Measurements from ENCODE around the gene TSPAN11. TPM values are rescaled to one million over a fixed set of nuclear protein-coding genes. Genes with fewer than 3 reads are reported as not detected.

TSPAN11 gene
- total and polyA plus RNA-seq, 4 donors = 0.13 to 1.2 (median 0.44) TPM

GRCh38 chr12:30978639-30979038 is 52.1 kb downstream of the TSPAN11 start (continued):
- no peak for TF ChIP-seq MAX (IDR thresholded peaks at IDR 0.05)
- TF ChIP-seq TAF1 (conservative IDR thresholded peaks at IDR 0.05) = no peak
- no peak for TF ChIP-seq EGR1 (IDR thresholded peaks at IDR 0.05; ENCODE audit: low read depth in 2 of 2)

DNA sequence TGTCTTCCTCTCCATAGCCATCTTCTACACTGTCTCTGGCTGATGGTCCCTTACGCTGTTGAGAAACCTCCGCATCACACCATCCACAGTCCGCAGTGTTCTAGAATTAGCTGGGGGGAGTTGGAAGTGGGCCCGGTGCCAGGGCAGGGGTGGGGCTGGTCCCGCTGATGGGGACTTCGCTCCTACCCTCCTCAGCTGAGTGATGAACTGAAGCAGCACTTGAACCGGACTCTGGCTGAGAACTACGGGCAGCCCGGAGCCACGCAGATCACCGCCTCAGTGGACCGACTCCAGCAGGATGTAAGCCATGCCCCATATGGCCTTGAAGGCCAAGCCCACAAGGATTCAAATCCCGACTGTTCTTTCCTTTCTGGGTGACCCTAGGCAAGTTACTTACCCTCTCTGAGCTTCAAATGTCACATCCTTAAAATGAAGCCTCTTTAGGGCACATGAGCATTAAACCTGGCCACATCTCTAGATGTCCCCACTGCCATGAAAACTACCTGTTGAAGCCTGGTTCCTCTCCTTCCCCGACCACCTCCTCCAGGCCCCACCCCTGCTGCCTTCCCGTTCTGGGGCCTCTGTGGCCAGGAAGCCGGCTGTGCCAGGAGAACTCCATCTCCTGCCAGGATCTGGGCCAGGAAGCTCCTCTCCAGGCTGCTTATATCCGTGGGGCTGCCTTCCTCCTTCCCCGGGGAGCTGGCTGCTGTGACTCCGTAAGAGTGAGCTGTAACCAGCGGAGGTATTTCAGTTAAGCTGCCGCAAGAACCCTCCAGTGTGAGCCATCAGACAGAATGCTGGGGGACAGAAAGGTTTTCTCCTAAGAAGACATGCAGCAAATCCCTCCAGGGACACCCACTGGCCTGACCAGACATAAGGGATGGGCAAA is 53.1 kb downstream of the TSPAN11 start:
- no peaks in the 10 kb centered on the region for H3K27me3 ChIP-seq (ENCODE audit: control insufficient read depth in 4 of 4, insufficient read depth in 4 of 4, low read length in 3 of 4)
- H3K9me3 ChIP-seq (ENCODE audit: control insufficient read depth in 4 of 4, low read length in 3 of 4) = no peaks in the 10 kb centered on the region
- no peak for DNase-seq (ENCODE audit: low spot score)
- H3K36me3 ChIP-seq (ENCODE audit: control insufficient read depth in 4 of 4, insufficient read depth in 3 of 4, low read depth in 1 of 4, low read length in 3 of 4) = no peaks in the 10 kb centered on the region
- no peak overlapping the region for H3K27ac ChIP-seq (ENCODE audit: low read depth in 1 of 2, low read length in 2 of 2)
- H3K4me1 ChIP-seq (ENCODE audit: control insufficient read depth in 4 of 4, insufficient read depth in 4 of 4, low read length in 3 of 4) = no peaks in the 10 kb centered on the region
- 79% methylated on average over 21 of the region's 21 CpGs for WGBS
- no peak overlapping the region for H3K9ac ChIP-seq (ENCODE audit: low read depth in 1 of 2, low read length in 2 of 2)
- no peak overlapping the region for H3K4me3 ChIP-seq (ENCODE audit: low read depth in 1 of 3, low read length in 3 of 3)
- TF ChIP-seq NR2F2 (IDR thresholded peaks at IDR 0.05) (no peak), YY1 (IDR thresholded peaks at IDR 0.05) (no peak), HNF4G (IDR thresholded peaks at IDR 0.05) (no peak), RAD21 (IDR thresholded peaks at IDR 0.05) (no peak), GABPA (IDR thresholded peaks at IDR 0.05 in 1 of 2, conservative IDR thresholded peaks at IDR 0.05 in 1 of 2) (no peak), ZBTB33 (IDR thresholded peaks at IDR 0.05) (no peak), FOXA1 (IDR thresholded peaks at IDR 0.05) (no peak), MAX (IDR thresholded peaks at IDR 0.05) (no peak), TAF1 (conservative IDR thresholded peaks at IDR 0.05) (no peak), RXRA (IDR thresholded peaks at IDR 0.05) (no peak), HNF4A (conservative IDR thresholded peaks at IDR 0.05) (no peak), FOXA2 (IDR thresholded peaks at IDR 0.05) (no peak), JUND (IDR thresholded peaks at IDR 0.05) (no peak), EGR1 (IDR thresholded peaks at IDR 0.05; ENCODE audit: low read depth in 2 of 2) (no peak), SP1 (IDR thresholded peaks at IDR 0.05) (no peak)
- TF ChIP-seq, protein P1, sequence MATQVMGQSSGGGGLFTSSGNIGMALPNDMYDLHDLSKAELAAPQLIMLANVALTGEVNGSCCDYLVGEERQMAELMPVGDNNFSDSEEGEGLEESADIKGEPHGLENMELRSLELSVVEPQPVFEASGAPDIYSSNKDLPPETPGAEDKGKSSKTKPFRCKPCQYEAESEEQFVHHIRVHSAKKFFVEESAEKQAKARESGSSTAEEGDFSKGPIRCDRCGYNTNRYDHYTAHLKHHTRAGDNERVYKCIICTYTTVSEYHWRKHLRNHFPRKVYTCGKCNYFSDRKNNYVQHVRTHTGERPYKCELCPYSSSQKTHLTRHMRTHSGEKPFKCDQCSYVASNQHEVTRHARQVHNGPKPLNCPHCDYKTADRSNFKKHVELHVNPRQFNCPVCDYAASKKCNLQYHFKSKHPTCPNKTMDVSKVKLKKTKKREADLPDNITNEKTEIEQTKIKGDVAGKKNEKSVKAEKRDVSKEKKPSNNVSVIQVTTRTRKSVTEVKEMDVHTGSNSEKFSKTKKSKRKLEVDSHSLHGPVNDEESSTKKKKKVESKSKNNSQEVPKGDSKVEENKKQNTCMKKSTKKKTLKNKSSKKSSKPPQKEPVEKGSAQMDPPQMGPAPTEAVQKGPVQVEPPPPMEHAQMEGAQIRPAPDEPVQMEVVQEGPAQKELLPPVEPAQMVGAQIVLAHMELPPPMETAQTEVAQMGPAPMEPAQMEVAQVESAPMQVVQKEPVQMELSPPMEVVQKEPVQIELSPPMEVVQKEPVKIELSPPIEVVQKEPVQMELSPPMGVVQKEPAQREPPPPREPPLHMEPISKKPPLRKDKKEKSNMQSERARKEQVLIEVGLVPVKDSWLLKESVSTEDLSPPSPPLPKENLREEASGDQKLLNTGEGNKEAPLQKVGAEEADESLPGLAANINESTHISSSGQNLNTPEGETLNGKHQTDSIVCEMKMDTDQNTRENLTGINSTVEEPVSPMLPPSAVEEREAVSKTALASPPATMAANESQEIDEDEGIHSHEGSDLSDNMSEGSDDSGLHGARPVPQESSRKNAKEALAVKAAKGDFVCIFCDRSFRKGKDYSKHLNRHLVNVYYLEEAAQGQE (IDR thresholded peaks at IDR 0.05) = no peak
- TF ChIP-seq, protein P2, sequence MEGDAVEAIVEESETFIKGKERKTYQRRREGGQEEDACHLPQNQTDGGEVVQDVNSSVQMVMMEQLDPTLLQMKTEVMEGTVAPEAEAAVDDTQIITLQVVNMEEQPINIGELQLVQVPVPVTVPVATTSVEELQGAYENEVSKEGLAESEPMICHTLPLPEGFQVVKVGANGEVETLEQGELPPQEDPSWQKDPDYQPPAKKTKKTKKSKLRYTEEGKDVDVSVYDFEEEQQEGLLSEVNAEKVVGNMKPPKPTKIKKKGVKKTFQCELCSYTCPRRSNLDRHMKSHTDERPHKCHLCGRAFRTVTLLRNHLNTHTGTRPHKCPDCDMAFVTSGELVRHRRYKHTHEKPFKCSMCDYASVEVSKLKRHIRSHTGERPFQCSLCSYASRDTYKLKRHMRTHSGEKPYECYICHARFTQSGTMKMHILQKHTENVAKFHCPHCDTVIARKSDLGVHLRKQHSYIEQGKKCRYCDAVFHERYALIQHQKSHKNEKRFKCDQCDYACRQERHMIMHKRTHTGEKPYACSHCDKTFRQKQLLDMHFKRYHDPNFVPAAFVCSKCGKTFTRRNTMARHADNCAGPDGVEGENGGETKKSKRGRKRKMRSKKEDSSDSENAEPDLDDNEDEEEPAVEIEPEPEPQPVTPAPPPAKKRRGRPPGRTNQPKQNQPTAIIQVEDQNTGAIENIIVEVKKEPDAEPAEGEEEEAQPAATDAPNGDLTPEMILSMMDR (IDR thresholded peaks at IDR 0.05; ENCODE audit: low read depth, low read length, missing input control) = no peak
- TF ChIP-seq, protein P3, sequence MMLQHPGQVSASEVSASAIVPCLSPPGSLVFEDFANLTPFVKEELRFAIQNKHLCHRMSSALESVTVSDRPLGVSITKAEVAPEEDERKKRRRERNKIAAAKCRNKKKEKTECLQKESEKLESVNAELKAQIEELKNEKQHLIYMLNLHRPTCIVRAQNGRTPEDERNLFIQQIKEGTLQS (IDR thresholded peaks at IDR 0.05) = no peak
